CD14-positive monocyte (primary cell): ENCODE measurements around the gene ADTRP. TPM values are rescaled to one million over a fixed set of nuclear protein-coding genes. Genes with fewer than 3 reads are reported as not detected.
A peak's percentile ranks its signal among the peaks of the same experiment; 100 is the strongest.

Experiments
- DNase-seq, 3 donors: peaks; one replicate each; pipeline ENCODE4 v3.0.0-alpha.2; 2011 to 2022
- H2AFZ ChIP-seq: 2 replicates; pipeline ENCODE4 v1.6.0; 2012; ENCODE audit warnings: mild to moderate bottlenecking, low read depth, low read length, inconsistent platforms; ENCODE audit not compliant: insufficient read depth, poor library complexity, severe bottlenecking
- H3K27ac ChIP-seq, 2 donors: 1 replicate in 1 of 2; 2 replicates in 1 of 2; pipeline ENCODE4 v1.5.1; 2012 to 2013; ENCODE audit warnings: low read length in 2 of 2, control low read depth in 1 of 2, inconsistent platforms in 1 of 2, low read depth in 1 of 2, mild to moderate bottlenecking in 1 of 2
- H3K27me3 ChIP-seq, 2 donors: one replicate each; pipeline versions ENCODE4 v1.6.0 to v1.6.1; 2011 to 2013; ENCODE audit warnings: low read length in 2 of 2; ENCODE audit not compliant: control insufficient read depth in 2 of 2, insufficient read depth in 2 of 2
- H3K36me3 ChIP-seq, 2 donors: replicated peaks in 1 of 2; 1 replicate in 1 of 2; 2 replicates in 1 of 2; pipeline versions ENCODE4 v1.5.1 to v1.6.1; 2012 to 2013; ENCODE audit warnings: low read length in 2 of 2, control low read depth in 1 of 2, inconsistent platforms in 1 of 2, mild to moderate bottlenecking in 1 of 2; ENCODE audit not compliant: insufficient read depth in 2 of 2, control insufficient read depth in 1 of 2
- H3K4me1 ChIP-seq, 2 donors: 1 replicate in 1 of 2; 2 replicates in 1 of 2; pipeline versions ENCODE4 v1.5.1 to v1.6.1; 2012 to 2013; ENCODE audit warnings: low read length in 2 of 2, control low read depth in 1 of 2, inconsistent platforms in 1 of 2, mild to moderate bottlenecking in 1 of 2, moderate library complexity in 1 of 2; ENCODE audit not compliant: insufficient read depth in 2 of 2, control insufficient read depth in 1 of 2
- H3K4me2 ChIP-seq: replicated peaks from 2 replicates; pipeline ENCODE3; 2012; ENCODE audit warnings: low read length, moderate library complexity, mild to moderate bottlenecking; ENCODE audit not compliant: poor library complexity, severe bottlenecking; ENCODE audit errors: extremely low read depth
- H3K4me3 ChIP-seq, 3 experiments: fragments of 200-600 bp in 1 of 3; sonication (generic) in 1 of 3; replicated peaks in 1 of 3; 1 replicate in 2 of 3; 2 replicates in 1 of 3; pipeline ENCODE4 v1.5.1; 2011 to 2013; ENCODE audit warnings: low read length in 3 of 3, mild to moderate bottlenecking in 3 of 3, control low read depth in 2 of 3, low read depth in 2 of 3, inconsistent platforms in 1 of 3, moderate library complexity in 1 of 3
- H3K79me2 ChIP-seq: 2 replicates; pipeline ENCODE4 v1.6.0; 2012; ENCODE audit warnings: mild to moderate bottlenecking, control low read depth, inconsistent platforms, low read length, moderate library complexity; ENCODE audit not compliant: insufficient read depth
- H3K9ac ChIP-seq: 2 replicates; pipeline ENCODE4 v1.6.0; 2017; ENCODE audit warnings: low read length, mild to moderate bottlenecking; ENCODE audit not compliant: insufficient read depth, poor library complexity, severe bottlenecking
- H3K9me3 ChIP-seq, 2 donors: replicated peaks in 1 of 2; 1 replicate in 1 of 2; 2 replicates in 1 of 2; pipeline versions ENCODE4 v1.5.1 to v1.6.1; 2012 to 2013; ENCODE audit warnings: low read length in 2 of 2, control low read depth in 1 of 2; ENCODE audit not compliant: control insufficient read depth in 1 of 2, insufficient read depth in 1 of 2
- H4K20me1 ChIP-seq: 2 replicates; pipeline ENCODE4 v1.6.0; 2012; ENCODE audit warnings: mild to moderate bottlenecking, low read length, control low read depth, moderate library complexity; ENCODE audit not compliant: insufficient read depth
- H3K27ac Mint-ChIP-seq, 7 donors: one replicate each; pipeline ENCODE4 v1.8.0; 2020; ENCODE audit warnings: mild to moderate bottlenecking in 7 of 7, mixed read lengths in 7 of 7, moderate library complexity in 6 of 7, inconsistent platforms in 2 of 7
- H3K27me3 Mint-ChIP-seq, 3 donors: one replicate each; pipeline ENCODE4 v1.8.0; 2021 to 2022; ENCODE audit warnings: low read depth in 3 of 3, mild to moderate bottlenecking in 3 of 3, mixed read lengths in 3 of 3, moderate library complexity in 3 of 3, inconsistent platforms in 1 of 3
- H3K36me3 Mint-ChIP-seq, 2 donors: one replicate each; pipeline ENCODE4 v1.8.0; 2020; ENCODE audit warnings: mixed read lengths in 2 of 2, inconsistent platforms in 1 of 2, mild to moderate bottlenecking in 1 of 2
- H3K4me1 Mint-ChIP-seq: one replicate; pipeline ENCODE4 v1.8.0; 2020; ENCODE audit warnings: mild to moderate bottlenecking, mixed read lengths
- H3K4me3 Mint-ChIP-seq, 2 donors: one replicate each; pipeline ENCODE4 v1.8.0; 2020; ENCODE audit warnings: mild to moderate bottlenecking in 2 of 2, mixed read lengths in 2 of 2, moderate library complexity in 1 of 2
- H3K9me3 Mint-ChIP-seq, 7 donors: one replicate each; pipeline ENCODE4 v1.8.0; 2020 to 2022; ENCODE audit warnings: mixed read lengths in 7 of 7, mild to moderate bottlenecking in 6 of 7, moderate library complexity in 6 of 7, inconsistent platforms in 2 of 7
- CTCF ChIP-seq: fragments of 200-600 bp; IDR thresholded peaks from one replicate; pipeline ENCODE4 v1.8.0; 2022; ENCODE audit warnings: antibody characterized with exemption, mild to moderate bottlenecking
- WGBS: methylation state at CpG from one replicate; pipeline ENCODE4 v1.1.5; 2013; ENCODE audit warnings: missing lambda C conversion rate; ENCODE audit not compliant: insufficient coverage; 5-methylcytosine and 5-hydroxymethylcytosine counted together
- intact Hi-C, 2 donors: fragments of 100-400 bp; cut with micrococcal nuclease; formaldehyde crosslinking; loops; one replicate each; pipeline versions ENCODE4 v1.15.0 to v1.15.1; 2023
- polyA plus RNA-seq, 3 donors: library from polyadenylated mRNA; depleted of rRNA in 1 of 3; unstranded in 2 of 3; stranded (reverse) in 1 of 3; fragments of 300-500 nt in 2 of 3; fragments of >200 nt in 1 of 3; fragmentation: Illumina TruSeq in 2 of 3; gene quantifications; 1 replicate in 2 of 3; 2 replicates in 1 of 3; pipeline ENCODE4 v1.2.3, GENCODE V29; 2012 to 2021

ADTRP gene
- polyA plus RNA-seq, 3 donors, result 0.04 to 0.20 TPM; not detected in 1

GRCh38 chr6:11722220-11722619, 56.4 kb downstream of the ADTRP start:
- Histone ChIP-seq H3K9me3 (no peaks in the 10 kb centered on the region), H3K79me2 (no peaks in the 10 kb centered on the region), H3K27me3 (no peaks in the 10 kb centered on the region), H3K36me3 (no peaks in the 10 kb centered on the region), H4K20me1 (no peaks in the 10 kb centered on the region), H2AFZ (no peak overlapping the region), H3K4me3 (no peak overlapping the region), H3K9ac (no peak overlapping the region), H3K27ac (no peak overlapping the region), H3K4me1 (peaks cover 0 to 2% of the 10 kb centered on the region in 2 donors), H3K4me2 (no peak overlapping the region)
- Mint-ChIP-seq H3K4me3 (no peak overlapping the region), H3K27me3 (peaks cover 0 to 2% (median 0%) of the 10 kb centered on the region in 3 donors), H3K9me3 (peaks cover 0 to 6% (median 0%) of the 10 kb centered on the region in 7 donors), H3K27ac (no peak overlapping the region), H3K4me1 (peaks cover 4% of the 10 kb centered on the region), H3K36me3 (no peaks in the 10 kb centered on the region)
- intact Hi-C loops, result no loop called here
- 89% methylated on average over 2 of the region's 6 CpGs for WGBS
- DNase-seq, result no peak
- TF ChIP-seq CTCF, result no peak

- H3K4me3 ChIP-seq, result no peak overlapping the region
- H4K20me1 ChIP-seq, result no peaks in the 10 kb centered on the region
- H3K4me2 ChIP-seq, result no peak overlapping the region
- H3K9ac ChIP-seq, result no peak overlapping the region
- Mint-ChIP-seq H3K27ac (no peak overlapping the region), H3K27me3 (peaks cover 0 to 4% (median 0%) of the 10 kb centered on the region in 3 donors), H3K36me3 (peaks cover 0 to 2% of the 10 kb centered on the region in 2 donors), H3K4me3 (no peak overlapping the region), H3K4me1 (peaks cover 17% of the 10 kb centered on the region), H3K9me3 (peaks cover 0 to 9% (median 0%) of the 10 kb centered on the region in 7 donors)
- no peaks in the 10 kb centered on the region for H3K79me2 ChIP-seq
- TF ChIP-seq CTCF, result no peak
- peaks cover 3 to 7% of the 10 kb centered on the region in 2 donors for H3K4me1 ChIP-seq
- H3K27ac ChIP-seq, result no peak overlapping the region
- peak in 1 of 3 donors; percentile 47 for DNase-seq
- no peaks in the 10 kb centered on the region for H3K27me3 ChIP-seq
- H2AFZ ChIP-seq, result no peak overlapping the region
- intact Hi-C loops, result loop anchor here in 1 of 2 donors (10.0 kb wide), 1 partner anchor 46 kb away; no protein-coding TSS in a partner anchor
- no peaks in the 10 kb centered on the region for H3K36me3 ChIP-seq
- no peaks in the 10 kb centered on the region for H3K9me3 ChIP-seq
These were observed 60.1 kb downstream of the ADTRP start for GRCh38 chr6:11718463-11718862.
